Neural cell (in vitro differentiated cells): ENCODE measurements around the gene ZNF714. TPM values are rescaled to one million over a fixed set of nuclear protein-coding genes. Genes with fewer than 3 reads are reported as not detected.

Experiments used
- H2AFZ ChIP-seq: fragments of 200-600, 300-800 bp; sonication (generic), shearing (Covaris generic); 2 replicates; pipeline ENCODE4 v1.6.0; 2014; ENCODE audit warnings: low read depth, mild to moderate bottlenecking, antibody characterized with exemption, low read length, moderate library complexity
- H3F3A ChIP-seq: fragments of 200-600 bp; shearing (Covaris generic); 2 replicates; pipeline ENCODE4 v1.6.1; 2016; ENCODE audit warnings: mild to moderate bottlenecking, moderate library complexity, mixed read lengths, antibody characterized with exemption, low read length; ENCODE audit not compliant: insufficient read depth, poor library complexity, severe bottlenecking
- H3K27ac ChIP-seq: fragments of 200-600, 300-800 bp; sonication (generic), shearing (Covaris generic); 2 replicates; pipeline ENCODE4 v1.5.1; 2014; ENCODE audit warnings: mild to moderate bottlenecking, low read length, moderate library complexity
- H3K27me3 ChIP-seq: fragments of 300-800, 200-600 bp; sonication (generic), shearing (Covaris generic); 2 replicates; pipeline ENCODE4 v1.6.0; 2014; ENCODE audit warnings: mild to moderate bottlenecking, low read depth, low read length, moderate library complexity; ENCODE audit not compliant: insufficient read depth
- H3K36me3 ChIP-seq: fragments of 300-800, 200-600 bp; sonication (generic), shearing (Covaris generic); 2 replicates; pipeline ENCODE4 v1.5.1; 2014; ENCODE audit warnings: mild to moderate bottlenecking, antibody characterized with exemption, low read length, moderate library complexity; ENCODE audit not compliant: insufficient read depth
- H3K4me2 ChIP-seq: fragments of 300-800, 200-600 bp; sonication (generic), shearing (Covaris generic); 2 replicates; pipeline ENCODE4 v1.6.0; 2014; ENCODE audit warnings: mild to moderate bottlenecking, low read length
- H3K4me3 ChIP-seq: fragments of 300-800, 200-600 bp; sonication (generic), shearing (Covaris generic); 2 replicates; pipeline ENCODE4 v1.5.1; 2014; ENCODE audit warnings: mild to moderate bottlenecking, low read length, moderate library complexity
- H3K79me2 ChIP-seq: fragments of 200-600 bp; shearing (Covaris generic); replicated peaks from 2 replicates; pipeline ENCODE4 v1.6.0; 2014; ENCODE audit warnings: mild to moderate bottlenecking, low read length, moderate library complexity; ENCODE audit not compliant: insufficient read depth
- H3K9ac ChIP-seq: fragments of 300-800, 200-600 bp; sonication (generic), shearing (Covaris generic); 2 replicates; pipeline ENCODE4 v1.6.1; 2016; ENCODE audit warnings: mild to moderate bottlenecking, low read length, mixed read lengths
- H3K9me2 ChIP-seq: fragments of 200-600 bp; shearing (Covaris generic); 2 replicates; pipeline ENCODE4 v1.6.1; 2016; ENCODE audit warnings: mild to moderate bottlenecking, low read length, mixed read lengths; ENCODE audit not compliant: insufficient read depth
- H3K9me3 ChIP-seq: fragments of 200-600, 300-800 bp; sonication (generic), shearing (Covaris generic); 2 replicates; pipeline ENCODE4 v1.6.1; 2016; ENCODE audit warnings: mild to moderate bottlenecking, mixed run types, low read length, moderate library complexity, mixed read lengths
- H4K20me1 ChIP-seq: fragments of 200-600 bp; shearing (Covaris generic); 2 replicates; pipeline ENCODE4 v1.6.1; 2016; ENCODE audit warnings: mild to moderate bottlenecking, mixed run types; ENCODE audit not compliant: insufficient read depth
- CTCF ChIP-seq: fragments of 450-650 bp; IDR thresholded peaks from 2 replicates; pipeline ENCODE4 v1.5.1; 2014; ENCODE audit warnings: antibody characterized with exemption, mild to moderate bottlenecking, moderate library complexity; ENCODE audit not compliant: poor library complexity, severe bottlenecking
- EP300 ChIP-seq: fragments of 450-650 bp; conservative IDR thresholded peaks from 2 replicates; pipeline ENCODE4 v1.6.1; 2014; ENCODE audit warnings: antibody characterized with exemption, mild to moderate bottlenecking, moderate library complexity; ENCODE audit not compliant: poor library complexity, severe bottlenecking
- EZH2 ChIP-seq: fragments of 200-600, 300-800 bp; shearing (Covaris generic), sonication (generic); IDR thresholded peaks from 2 replicates; pipeline ENCODE4 v1.6.1; 2014; ENCODE audit warnings: antibody characterized with exemption, low read length, borderline replicate concordance, mild to moderate bottlenecking; ENCODE audit not compliant: insufficient read depth, poor library complexity, severe bottlenecking
- MXI1 ChIP-seq: fragments of 450-650 bp; conservative IDR thresholded peaks from 2 replicates; pipeline ENCODE4 v1.6.1; 2014; ENCODE audit warnings: antibody characterized with exemption, mild to moderate bottlenecking; ENCODE audit not compliant: poor library complexity, severe bottlenecking
- POLR2AphosphoS5 ChIP-seq: IDR thresholded peaks from 2 replicates; pipeline ENCODE4 v1.6.1; 2012
- RAD21 ChIP-seq: fragments of 450-650 bp; conservative IDR thresholded peaks from 2 replicates; pipeline ENCODE4 v1.6.1; 2014; ENCODE audit warnings: antibody characterized with exemption, mild to moderate bottlenecking, moderate library complexity
- SMC3 ChIP-seq: fragments of 450-650 bp; conservative IDR thresholded peaks from 2 replicates; pipeline ENCODE4 v1.6.1; 2014; ENCODE audit warnings: antibody characterized with exemption, mild to moderate bottlenecking, moderate library complexity; ENCODE audit not compliant: poor library complexity
- TAF1 ChIP-seq: IDR thresholded peaks from 2 replicates; pipeline ENCODE4 v1.6.1; 2012; ENCODE audit warnings: low read depth
- polyA plus RNA-seq: library from polyadenylated mRNA; depleted of rRNA; stranded (reverse); fragments of >200 nt; gene quantifications from 2 replicates; pipeline ENCODE4 v1.2.3, GENCODE V29; 2014
- TF ChIP-seq, protein P1 (sequence below): IDR thresholded peaks from 2 replicates; pipeline ENCODE4 v1.6.1; 2012; ENCODE audit warnings: borderline replicate concordance

Gene ZNF714
- polyA plus RNA-seq, 1 donor from 2014 or later, result 68.8 TPM

DNA sequence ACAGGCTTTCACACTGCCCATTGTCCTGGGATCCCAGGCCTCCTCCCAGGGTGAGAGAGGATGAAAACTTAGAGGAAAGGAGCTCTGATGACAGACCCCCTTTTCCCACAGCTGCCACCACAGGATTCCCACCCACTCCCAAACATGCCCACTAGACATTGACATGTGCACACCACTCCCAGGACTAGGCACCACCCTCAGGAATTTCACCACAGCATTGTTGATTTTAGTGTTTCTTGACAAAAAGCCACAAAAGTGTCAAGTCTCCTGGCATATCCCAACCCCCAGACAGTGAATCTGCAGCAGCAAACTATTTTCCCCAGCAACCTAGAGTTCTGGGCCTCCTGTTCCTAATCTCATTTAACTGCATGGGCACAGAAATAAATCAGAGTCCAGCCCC lies 10.1 kb downstream of the ZNF714 start:
- Histone ChIP-seq H4K20me1 (no peaks in the 10 kb centered on the region), H3K27me3 (no peaks in the 10 kb centered on the region), H3K4me2 (no peak overlapping the region), H3K9me2 (no peaks in the 10 kb centered on the region), H3K4me3 (no peak overlapping the region), H2AFZ (no peak overlapping the region), H3K27ac (no peak overlapping the region), H3F3A (no peaks in the 10 kb centered on the region), H3K79me2 (peaks cover 15% of the 10 kb centered on the region), H3K9me3 (no peaks in the 10 kb centered on the region), H3K36me3 (peaks cover 4% of the 10 kb centered on the region), H3K9ac (no peak overlapping the region)
- TF ChIP-seq CTCF (no peak), MXI1 (no peak), EP300 (no peak), EZH2 (no peak), TAF1 (no peak), POLR2AphosphoS5 (no peak), RAD21 (no peak), SMC3 (no peak)
- TF ChIP-seq, protein P1, sequence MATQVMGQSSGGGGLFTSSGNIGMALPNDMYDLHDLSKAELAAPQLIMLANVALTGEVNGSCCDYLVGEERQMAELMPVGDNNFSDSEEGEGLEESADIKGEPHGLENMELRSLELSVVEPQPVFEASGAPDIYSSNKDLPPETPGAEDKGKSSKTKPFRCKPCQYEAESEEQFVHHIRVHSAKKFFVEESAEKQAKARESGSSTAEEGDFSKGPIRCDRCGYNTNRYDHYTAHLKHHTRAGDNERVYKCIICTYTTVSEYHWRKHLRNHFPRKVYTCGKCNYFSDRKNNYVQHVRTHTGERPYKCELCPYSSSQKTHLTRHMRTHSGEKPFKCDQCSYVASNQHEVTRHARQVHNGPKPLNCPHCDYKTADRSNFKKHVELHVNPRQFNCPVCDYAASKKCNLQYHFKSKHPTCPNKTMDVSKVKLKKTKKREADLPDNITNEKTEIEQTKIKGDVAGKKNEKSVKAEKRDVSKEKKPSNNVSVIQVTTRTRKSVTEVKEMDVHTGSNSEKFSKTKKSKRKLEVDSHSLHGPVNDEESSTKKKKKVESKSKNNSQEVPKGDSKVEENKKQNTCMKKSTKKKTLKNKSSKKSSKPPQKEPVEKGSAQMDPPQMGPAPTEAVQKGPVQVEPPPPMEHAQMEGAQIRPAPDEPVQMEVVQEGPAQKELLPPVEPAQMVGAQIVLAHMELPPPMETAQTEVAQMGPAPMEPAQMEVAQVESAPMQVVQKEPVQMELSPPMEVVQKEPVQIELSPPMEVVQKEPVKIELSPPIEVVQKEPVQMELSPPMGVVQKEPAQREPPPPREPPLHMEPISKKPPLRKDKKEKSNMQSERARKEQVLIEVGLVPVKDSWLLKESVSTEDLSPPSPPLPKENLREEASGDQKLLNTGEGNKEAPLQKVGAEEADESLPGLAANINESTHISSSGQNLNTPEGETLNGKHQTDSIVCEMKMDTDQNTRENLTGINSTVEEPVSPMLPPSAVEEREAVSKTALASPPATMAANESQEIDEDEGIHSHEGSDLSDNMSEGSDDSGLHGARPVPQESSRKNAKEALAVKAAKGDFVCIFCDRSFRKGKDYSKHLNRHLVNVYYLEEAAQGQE, result no peak

DNA sequence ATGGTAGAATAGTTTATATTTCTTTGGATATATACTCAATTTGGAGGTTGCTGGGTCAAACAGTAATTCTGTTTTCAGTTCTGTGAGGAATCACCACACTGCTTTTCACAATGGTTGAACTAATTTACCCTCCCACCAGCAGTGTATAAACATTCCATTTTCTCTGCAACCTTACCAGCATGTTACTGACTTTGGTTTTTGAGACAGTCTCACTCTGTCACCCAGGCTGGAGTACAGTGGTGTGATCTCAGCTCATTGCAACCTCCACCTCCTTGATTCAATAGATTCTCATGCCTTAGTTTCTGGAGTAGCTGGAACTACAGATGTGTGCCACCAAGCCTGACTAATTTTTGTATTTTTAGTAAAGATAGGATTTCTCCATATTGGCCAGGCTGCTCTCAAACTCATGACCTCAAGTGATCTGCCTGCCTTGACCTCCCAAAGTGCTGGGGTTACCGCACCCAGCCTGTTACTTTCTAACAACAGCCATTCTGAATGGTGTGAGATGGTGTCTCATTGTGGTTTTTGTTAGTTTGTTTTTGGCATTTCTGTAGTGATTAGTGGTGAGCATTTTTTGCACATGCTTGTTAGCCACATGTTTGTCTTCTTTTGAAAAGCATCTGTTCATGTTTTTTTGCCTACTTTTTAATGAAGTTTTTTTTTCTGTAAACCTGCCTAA lies 12.5 kb downstream of the ZNF714 start:
- H3K4me3 ChIP-seq, result no peak overlapping the region
- no peaks in the 10 kb centered on the region for H3K9me3 ChIP-seq
- no peaks in the 10 kb centered on the region for H3K36me3 ChIP-seq
- H3K79me2 ChIP-seq, result peaks cover 21% of the 10 kb centered on the region
- no peak overlapping the region for H3K27ac ChIP-seq
- no peaks in the 10 kb centered on the region for H3K9me2 ChIP-seq
- no peaks in the 10 kb centered on the region for H4K20me1 ChIP-seq
- no peak overlapping the region for H3K4me2 ChIP-seq
- no peaks in the 10 kb centered on the region for H3F3A ChIP-seq
- H3K9ac ChIP-seq, result no peak overlapping the region
- no peaks in the 10 kb centered on the region for H3K27me3 ChIP-seq
- no peak for TF ChIP-seq SMC3
- no peak for TF ChIP-seq CTCF
- no peak for TF ChIP-seq EP300
- TF ChIP-seq, protein P1, result no peak
- TF ChIP-seq EZH2, result no peak
- TF ChIP-seq TAF1, result no peak
- no peak for TF ChIP-seq RAD21
- no peak for TF ChIP-seq POLR2AphosphoS5
- no peak for TF ChIP-seq MXI1
- H2AFZ ChIP-seq, result no peak overlapping the region
